ENCODE data around the gene EIF2D. TPM values are rescaled to one million over a fixed set of nuclear protein-coding genes. Genes with fewer than 3 reads are reported as not detected.

Gene EIF2D
- polyA plus RNA-seq, 2 of the 4 experiments (the other 2 are of a cell fraction), result 31.8 to 63.2 TPM

DNA sequence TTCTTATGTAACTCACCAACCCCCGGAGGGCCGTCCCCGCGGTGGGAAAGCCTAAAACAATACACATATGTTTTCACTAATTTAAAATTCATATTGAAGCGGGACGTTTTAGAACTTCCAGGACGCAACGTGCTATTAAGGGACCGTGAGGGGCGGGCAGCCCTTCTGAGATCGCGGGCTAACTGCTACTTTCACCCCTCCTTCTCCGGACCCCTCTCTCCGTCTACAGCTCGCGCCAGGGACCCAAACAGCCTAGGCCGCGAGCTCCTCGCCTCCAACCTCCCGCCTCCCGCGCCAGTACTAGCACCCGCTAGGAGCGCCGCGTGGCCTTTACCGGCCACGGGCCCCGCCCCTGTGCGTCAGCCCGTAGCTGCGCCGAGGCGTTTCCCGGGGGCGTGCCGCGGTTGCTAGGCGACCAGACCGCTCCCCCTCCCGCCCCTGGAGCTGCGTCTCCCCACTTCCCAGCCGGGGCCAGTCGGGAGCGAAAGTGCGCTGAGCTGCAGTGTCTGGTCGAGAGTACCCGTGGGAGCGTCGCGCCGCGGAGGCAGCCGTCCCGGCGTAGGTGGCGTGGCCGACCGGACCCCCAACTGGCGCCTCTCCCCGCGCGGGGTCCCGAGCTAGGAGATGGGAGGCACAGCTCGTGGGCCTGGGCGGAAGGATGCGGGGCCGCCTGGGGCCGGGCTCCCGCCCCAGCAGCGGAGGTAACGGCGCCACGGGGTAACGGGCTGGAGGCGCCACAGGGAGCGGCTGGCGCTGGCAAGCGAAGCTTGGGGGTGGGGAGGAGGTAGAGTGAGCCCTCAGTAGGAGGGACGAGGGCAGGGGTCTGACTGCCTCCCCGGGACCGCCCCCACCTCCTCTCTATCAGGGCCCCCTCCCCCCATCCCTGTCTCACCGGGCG, 23.1 kb upstream of the EIF2D start, which contains the start of gene DYRK3 (continued):
- no peak for TF ChIP-seq RCOR1 (IDR thresholded peaks at IDR 0.05; ENCODE audit: low read depth, low read length)
- TF ChIP-seq FOSB (CRISPR knock-in tag; IDR thresholded peaks at IDR 0.05), result no peak
- TF ChIP-seq, protein P1, sequence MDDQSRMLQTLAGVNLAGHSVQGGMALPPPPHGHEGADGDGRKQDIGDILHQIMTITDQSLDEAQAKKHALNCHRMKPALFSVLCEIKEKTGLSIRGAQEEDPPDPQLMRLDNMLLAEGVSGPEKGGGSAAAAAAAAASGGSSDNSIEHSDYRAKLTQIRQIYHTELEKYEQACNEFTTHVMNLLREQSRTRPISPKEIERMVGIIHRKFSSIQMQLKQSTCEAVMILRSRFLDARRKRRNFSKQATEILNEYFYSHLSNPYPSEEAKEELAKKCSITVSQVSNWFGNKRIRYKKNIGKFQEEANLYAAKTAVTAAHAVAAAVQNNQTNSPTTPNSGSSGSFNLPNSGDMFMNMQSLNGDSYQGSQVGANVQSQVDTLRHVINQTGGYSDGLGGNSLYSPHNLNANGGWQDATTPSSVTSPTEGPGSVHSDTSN (IDR thresholded peaks at IDR 0.05), result 0 out of 2 replicates have a peak, but pooled peaks have one; percentile 50
- TF ChIP-seq EHMT2 (IDR thresholded peaks at IDR 0.05; ENCODE audit: low read depth), result no peak
- TF ChIP-seq RFX5 (IDR thresholded peaks at IDR 0.05), result no peak
- 0 out of 2 replicates have a peak, but pooled peaks have one; percentile 10 for TF ChIP-seq TP53 (CRISPR knock-in tag; IDR thresholded peaks at IDR 0.05)
- TF ChIP-seq PHF8 (IDR thresholded peaks at IDR 0.05; ENCODE audit: borderline replicate concordance, low read depth), result peak; percentile 74
- no peak; a peak in 1 of 5 replicates for TF ChIP-seq RAD21 (conservative IDR thresholded peaks at IDR 0.05 in 1 of 2, IDR thresholded peaks at IDR 0.05 in 1 of 2)
- peak; percentile 98 for TF ChIP-seq MAX (IDR thresholded peaks at IDR 0.05)

DNA sequence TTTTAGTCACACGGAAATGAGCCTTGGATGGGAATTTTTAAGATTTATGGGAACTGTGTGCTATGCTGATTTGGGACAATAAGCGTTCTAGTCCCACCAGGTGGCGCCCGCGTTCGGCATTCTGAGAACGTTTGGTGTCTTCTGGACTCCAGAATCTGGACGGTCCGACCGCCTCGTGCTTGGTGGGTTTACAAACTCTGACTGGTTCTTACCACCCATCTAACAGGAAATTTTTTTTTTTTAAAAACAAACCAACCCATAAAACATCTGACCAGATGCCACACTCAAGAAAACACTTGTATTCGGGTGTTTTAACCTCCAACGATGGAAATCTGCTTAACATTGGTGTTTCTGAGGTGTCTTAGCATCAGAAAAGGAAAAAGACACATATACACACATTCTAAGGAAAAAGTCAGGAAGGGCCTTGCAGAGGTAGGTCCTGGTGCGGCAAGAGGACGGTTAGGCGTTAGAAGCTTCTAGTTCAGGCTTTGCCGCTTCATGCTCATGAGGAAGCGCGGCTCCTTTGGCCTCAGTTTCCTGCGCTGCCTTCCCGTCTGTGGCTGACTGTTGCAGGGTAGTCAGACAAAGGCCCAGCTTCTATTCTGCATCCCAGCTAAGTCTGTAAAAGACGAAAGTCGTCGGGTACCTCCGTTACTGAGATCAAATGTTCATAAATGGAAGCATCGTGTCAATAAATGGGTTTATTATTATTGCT, 22.3 kb upstream of the EIF2D start:
- ATAC-seq, result peak; percentile 62 to 73

More for the DNA sequence above, 22.3 kb upstream of the EIF2D start:
- Histone ChIP-seq H3K4me1 (peaks cover 32% of the 10 kb centered on the region; the same call in 2 of the 3 replicates), H3K4me3 (peak overlapping the region; percentile 91; the same call in 2 of the 3 replicates), H3K9me3 (no peaks in the 10 kb centered on the region), H3K4me2 (peak overlapping the region; percentile 98), H3K27ac (peak overlapping the region; percentile 88 to 89)
- FAIRE-seq (no peak), DNase-seq (ENCODE audit: low read depth in 1 of 2, low spot score in 1 of 2) (peak; percentile 72 to 90)
- CTCF ChIA-PET, result interaction anchor here (0.6 to 19.0 kb wide), 26 partner anchors 9 to 864 kb away, joined by 3 to 452 read pairs (median 6); partner anchors contain the start of gene EIF2D
- 47% methylated on average over 26 of the region's 26 CpGs for WGBS (ENCODE audit: missing lambda C conversion rate)
- 0 out of 2 replicates have a peak, but pooled peaks have one; percentile 2 for TF ChIP-seq HOXA7 (CRISPR knock-in tag; IDR thresholded peaks at IDR 0.05)
- no peak for TF ChIP-seq RCOR1 (IDR thresholded peaks at IDR 0.05; ENCODE audit: low read depth, low read length)
- TF ChIP-seq MAX (IDR thresholded peaks at IDR 0.05), result peak; percentile 53; the same call in 1 of the 2 replicates
- TF ChIP-seq, protein P2, sequence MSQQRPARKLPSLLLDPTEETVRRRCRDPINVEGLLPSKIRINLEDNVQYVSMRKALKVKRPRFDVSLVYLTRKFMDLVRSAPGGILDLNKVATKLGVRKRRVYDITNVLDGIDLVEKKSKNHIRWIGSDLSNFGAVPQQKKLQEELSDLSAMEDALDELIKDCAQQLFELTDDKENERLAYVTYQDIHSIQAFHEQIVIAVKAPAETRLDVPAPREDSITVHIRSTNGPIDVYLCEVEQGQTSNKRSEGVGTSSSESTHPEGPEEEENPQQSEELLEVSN (IDR thresholded peaks at IDR 0.05; ENCODE audit: borderline replicate concordance, low read depth), result no peak
- TF ChIP-seq SMC3 (IDR thresholded peaks at IDR 0.05), result peak; percentile 90
- TF ChIP-seq HMGXB4 (CRISPR knock-in tag; IDR thresholded peaks at IDR 0.05; ENCODE audit: borderline replicate concordance), result no peak
- peak; percentile 93 for TF ChIP-seq CTCF (IDR thresholded peaks at IDR 0.05)
- peak; percentile 78 for TF ChIP-seq RAD21 (conservative IDR thresholded peaks at IDR 0.05 in 1 of 2, IDR thresholded peaks at IDR 0.05 in 1 of 2)
- no peak for TF ChIP-seq CBX8 (IDR thresholded peaks at IDR 0.05)
- TF ChIP-seq KDM1A (IDR thresholded peaks at IDR 0.05; ENCODE audit: low read depth), result no peak
- TF ChIP-seq, protein P1 (IDR thresholded peaks at IDR 0.05), result no peak
- no peak for TF ChIP-seq ZC3H11A (IDR thresholded peaks at IDR 0.05)
- TF ChIP-seq, protein P3, sequence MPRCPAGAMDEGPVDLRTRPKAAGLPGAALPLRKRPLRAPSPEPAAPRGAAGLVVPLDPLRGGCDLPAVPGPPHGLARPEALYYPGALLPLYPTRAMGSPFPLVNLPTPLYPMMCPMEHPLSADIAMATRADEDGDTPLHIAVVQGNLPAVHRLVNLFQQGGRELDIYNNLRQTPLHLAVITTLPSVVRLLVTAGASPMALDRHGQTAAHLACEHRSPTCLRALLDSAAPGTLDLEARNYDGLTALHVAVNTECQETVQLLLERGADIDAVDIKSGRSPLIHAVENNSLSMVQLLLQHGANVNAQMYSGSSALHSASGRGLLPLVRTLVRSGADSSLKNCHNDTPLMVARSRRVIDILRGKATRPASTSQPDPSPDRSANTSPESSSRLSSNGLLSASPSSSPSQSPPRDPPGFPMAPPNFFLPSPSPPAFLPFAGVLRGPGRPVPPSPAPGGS (IDR thresholded peaks at IDR 0.05), result no peak
- TF ChIP-seq POLR2A (IDR thresholded peaks at IDR 0.05; ENCODE audit: low read length), result no peak
- TF ChIP-seq RFX5 (IDR thresholded peaks at IDR 0.05), result no peak
- no peak for TF ChIP-seq FOXS1 (CRISPR knock-in tag; IDR thresholded peaks at IDR 0.05)
- no peak for TF ChIP-seq RARB (CRISPR knock-in tag; IDR thresholded peaks at IDR 0.05)
- no peak for TF ChIP-seq MYC (IDR thresholded peaks at IDR 0.05; ENCODE audit: borderline replicate concordance, low read length)
- POLR2A ChIA-PET, result interaction anchor here (0.9 to 1.9 kb wide), 12 partner anchors 21 to 418 kb away, joined by 3 to 20 read pairs (median 8); partner anchors contain the start of genes EIF2D, MAPKAPK2 and PFKFB2
